Endodermal cell (in vitro differentiated cells): Measurements from ENCODE around the gene TRIM10. TPM values are rescaled to one million over a fixed set of nuclear protein-coding genes. Genes with fewer than 3 reads are reported as not detected.

ENCODE experiments used
- DNase-seq: peaks from one replicate; pipeline ENCODE4 v3.0.0-alpha.2; 2017
- H3K27ac ChIP-seq: 2 replicates; pipeline ENCODE4 v1.5.1; 2013; ENCODE audit warnings: mild to moderate bottlenecking, low read depth, low read length, moderate library complexity
- H3K27me3 ChIP-seq: 2 replicates; pipeline ENCODE4 v1.6.1; 2013; ENCODE audit warnings: mild to moderate bottlenecking, low read length, moderate library complexity; ENCODE audit not compliant: insufficient read depth, control insufficient read depth, poor library complexity, severe bottlenecking
- H3K36me3 ChIP-seq: 2 replicates; pipeline ENCODE4 v1.7.0; 2013; ENCODE audit warnings: mild to moderate bottlenecking, low read length, moderate library complexity; ENCODE audit not compliant: control insufficient read depth, insufficient read depth
- H3K4me1 ChIP-seq: one replicate; pipeline ENCODE4 v1.7.0; 2013; ENCODE audit warnings: low read length; ENCODE audit not compliant: control insufficient read depth, insufficient read depth
- H3K4me3 ChIP-seq: 2 replicates; pipeline ENCODE4 v1.5.1; 2013; ENCODE audit warnings: mild to moderate bottlenecking, low read length, moderate library complexity
- H3K9ac ChIP-seq: 2 replicates; pipeline ENCODE4 v1.6.1; 2013; ENCODE audit warnings: mild to moderate bottlenecking, low read length, moderate library complexity; ENCODE audit not compliant: poor library complexity, severe bottlenecking; ENCODE audit errors: extremely low read depth
- H3K9me3 ChIP-seq: 2 replicates; pipeline ENCODE4 v1.6.1; 2013; ENCODE audit warnings: mild to moderate bottlenecking, low read length, moderate library complexity; ENCODE audit not compliant: control insufficient read depth
- H3K27ac Mint-ChIP-seq: 2 replicates; pipeline ENCODE4 v1.8.0; 2020; ENCODE audit warnings: mixed read lengths
- H3K27me3 Mint-ChIP-seq: 2 replicates; pipeline ENCODE4 v1.8.0; 2021; ENCODE audit warnings: mild to moderate bottlenecking, mixed read lengths; ENCODE audit not compliant: insufficient read depth
- H3K36me3 Mint-ChIP-seq: 2 replicates; pipeline ENCODE4 v1.8.0; 2020; ENCODE audit warnings: low read depth, mixed read lengths
- H3K4me1 Mint-ChIP-seq: 2 replicates; pipeline ENCODE4 v1.8.0; 2020; ENCODE audit warnings: mixed read lengths
- H3K4me3 Mint-ChIP-seq: 2 replicates; pipeline ENCODE4 v1.8.0; 2020; ENCODE audit warnings: mild to moderate bottlenecking, moderate library complexity, mixed read lengths
- H3K9me3 Mint-ChIP-seq: 2 replicates; pipeline ENCODE4 v1.8.0; 2020; ENCODE audit warnings: mild to moderate bottlenecking, mixed read lengths
- CTCF ChIP-seq: fragments of 200-600 bp; sonication (generic); conservative IDR thresholded peaks from 2 replicates; pipeline ENCODE4 v1.5.0; 2021; ENCODE audit warnings: antibody characterized with exemption, mild to moderate bottlenecking
- WGBS, 2 experiments: methylation state at CpG; one replicate each; pipeline versions ENCODE4 v1.1.5 to v1.1.7; 2013; ENCODE audit warnings: missing lambda C conversion rate in 2 of 2, mixed read lengths in 1 of 2; ENCODE audit not compliant: insufficient coverage in 1 of 2, insufficient read length in 1 of 2; 5-methylcytosine and 5-hydroxymethylcytosine counted together
- total RNA-seq, 2 donors: library from RNA; stranded (reverse); fragmentation: NEBNext Ultra II Directional in 1 of 2; extraction: Animal tissue kit (Norgen Biotek cat#: 25700) in 1 of 2; gene quantifications; 2 replicates in 1 of 2; 3 replicates in 1 of 2; pipeline ENCODE4 v1.2.1, GENCODE V29; 2021

TRIM10 gene
- total RNA-seq, 2 donors from 2014 or later, result not detected

GRCh38 chr6:30195951-30196350, 34.9 kb upstream of the TRIM10 start:
- Mint-ChIP-seq H3K4me1 (peaks cover 6% of the 10 kb centered on the region), H3K4me3 (no peak overlapping the region), H3K9me3 (no peaks in the 10 kb centered on the region), H3K27me3 (no peaks in the 10 kb centered on the region), H3K36me3 (peaks cover 63% of the 10 kb centered on the region), H3K27ac (no peak overlapping the region)
- Histone ChIP-seq H3K4me3 (no peak overlapping the region), H3K27me3 (no peaks in the 10 kb centered on the region), H3K36me3 (peaks cover 73% of the 10 kb centered on the region), H3K9me3 (no peaks in the 10 kb centered on the region), H3K4me1 (peaks cover 5% of the 10 kb centered on the region), H3K27ac (no peak overlapping the region), H3K9ac (no peak overlapping the region)
- WGBS, 2 experiments, result 90% methylated on average over 1 of the region's 1 CpG; no CpG with 5 or more reads in 1 of the 2 experiments
- DNase-seq, result no peak
- no peak for TF ChIP-seq CTCF

- H3K27ac Mint-ChIP-seq, result peak overlapping the region; percentile 28
- H3K36me3 Mint-ChIP-seq, result peaks cover 63% of the 10 kb centered on the region
- peak; percentile 48 for DNase-seq
- peaks cover 6% of the 10 kb centered on the region for H3K4me1 Mint-ChIP-seq
- H3K27ac ChIP-seq, result no peak overlapping the region
- no peaks in the 10 kb centered on the region for H3K27me3 Mint-ChIP-seq
- H3K9me3 ChIP-seq, result no peaks in the 10 kb centered on the region
- no peak overlapping the region for H3K9ac ChIP-seq
- H3K4me3 ChIP-seq, result no peak overlapping the region
- H3K4me1 ChIP-seq, result peaks cover 5% of the 10 kb centered on the region
- TF ChIP-seq CTCF, result no peak
- peaks cover 73% of the 10 kb centered on the region for H3K36me3 ChIP-seq
- WGBS, 2 experiments, result 85 to 92% methylated on average over 3 to 7 of the region's 8 CpGs
- H3K27me3 ChIP-seq, result no peaks in the 10 kb centered on the region
- H3K9me3 Mint-ChIP-seq, result no peaks in the 10 kb centered on the region
- H3K4me3 Mint-ChIP-seq, result no peak overlapping the region
Observed at GRCh38 chr6:30194797-30195690, 34.0 kb upstream of the TRIM10 start.

- H3K27ac ChIP-seq, result no peak overlapping the region
- Mint-ChIP-seq H3K27ac (no peak overlapping the region), H3K36me3 (peaks cover 66% of the 10 kb centered on the region), H3K27me3 (no peaks in the 10 kb centered on the region), H3K4me1 (peaks cover 6% of the 10 kb centered on the region), H3K4me3 (no peak overlapping the region), H3K9me3 (no peaks in the 10 kb centered on the region)
- no peaks in the 10 kb centered on the region for H3K9me3 ChIP-seq
- TF ChIP-seq CTCF, result no peak
- no peak overlapping the region for H3K4me3 ChIP-seq
- peaks cover 72% of the 10 kb centered on the region for H3K36me3 ChIP-seq
- 92 to 95% methylated on average over 7 of the region's 7 CpGs for WGBS, 2 experiments
- H3K9ac ChIP-seq, result no peak overlapping the region
- H3K27me3 ChIP-seq, result no peaks in the 10 kb centered on the region
- H3K4me1 ChIP-seq, result peaks cover 5% of the 10 kb centered on the region
- DNase-seq, result peak; percentile 37
Observed at GRCh38 chr6:30192076-30192475, 31.1 kb upstream of the TRIM10 start.
